Adrenal gland (tissue), 12 donors: ENCODE results near the gene CDH24. TPM values are rescaled to one million over a fixed set of nuclear protein-coding genes. Genes with fewer than 3 reads are reported as not detected.

Source experiments
- DNase-seq, 7 donors: peaks; one replicate each; pipeline ENCODE4 v3.0.0-alpha.2; 2019 to 2020
- H3K27ac ChIP-seq, 5 donors: fragments of 200-600 bp; sonication (generic) in 4 of 5; 1 replicate in 3 of 5; 2 replicates in 2 of 5; pipeline versions ENCODE4 v1.5.1 to v1.8.0; 2016 to 2020; ENCODE audit warnings: mild to moderate bottlenecking in 1 of 5
- H3K27me3 ChIP-seq: fragments of 200-600 bp; 2 replicates; pipeline ENCODE4 v1.8.0; 2021
- H3K36me3 ChIP-seq, 2 donors: fragments of 200-600 bp; replicated peaks in 1 of 2; 1 replicate in 1 of 2; 2 replicates in 1 of 2; pipeline versions ENCODE4 v1.5.1 to v1.8.0; 2018 to 2022
- H3K4me1 ChIP-seq, 2 donors: fragments of 200-600 bp; replicated peaks in 1 of 2; 1 replicate in 1 of 2; 2 replicates in 1 of 2; pipeline versions ENCODE4 v1.5.1 to v1.8.0; 2018 to 2021
- H3K4me3 ChIP-seq, 4 donors: fragments of 200-600 bp; sonication (generic) in 3 of 4; one replicate each; pipeline ENCODE4 v1.5.1; 2016 to 2018
- H3K9me3 ChIP-seq, 3 donors: fragments of 200-600 bp; sonication (generic) in 1 of 3; replicated peaks in 1 of 3; 1 replicate in 2 of 3; 2 replicates in 1 of 3; pipeline versions ENCODE4 v1.5.1 to v1.8.0; 2016 to 2021
- POLR2A ChIP-seq, 2 donors: fragments of 450-650 bp; IDR thresholded peaks; one replicate each; pipeline ENCODE4 v1.6.1; 2017; ENCODE audit warnings: antibody characterized with exemption in 2 of 2, mild to moderate bottlenecking in 2 of 2, moderate library complexity in 1 of 2
- WGBS, 4 donors: extraction: QIAGEN DNeasy Blood & Tissue Kit in 2 of 4; methylation state at CpG; one replicate each; pipeline versions ENCODE4 v1.1.5 to v1.1.7; 2013 to 2017; 5-methylcytosine and 5-hydroxymethylcytosine counted together
- intact Hi-C, 2 donors: fragments of 100-400 bp; cut with DNase I; formaldehyde crosslinking; loops; one replicate each; pipeline versions ENCODE4 v1.14.1 to v1.15.0; 2022 to 2023
- polyA plus RNA-seq, 3 donors: library from polyadenylated mRNA; stranded (reverse); fragments of 200-250 nt in 2 of 3; fragments of 350-450 nt in 1 of 3; fragmentation: Illumina TruSeq in 1 of 3; extraction: RNeasy Lipid Tissue Mini Kit (QIAGEN cat#74804) in 1 of 3; gene quantifications; one replicate each; pipeline ENCODE4 v1.2.3, GENCODE V29; 2013 to 2014
- total RNA-seq, 9 donors: library from RNA; depleted of rRNA in 4 of 9; stranded (reverse); fragments of >200 nt in 4 of 9; fragments of 120-200 nt in 1 of 9; fragmentation: NEBNext Ultra II Directional in 1 of 9; extraction: Animal tissue kit (Norgen Biotek cat#: 25700) in 1 of 9; gene quantifications; one replicate each; pipeline versions ENCODE4 v1.1.0 to v1.2.4, GENCODE V29; 2013 to 2023
- TF ChIP-seq, protein P1 (sequence below), 6 experiments: fragments of 450-650 bp in 4 of 6; fragments of 200-600 bp in 2 of 6; sonication (generic) in 1 of 6; IDR thresholded peaks; 1 replicate in 5 of 6; 2 replicates in 1 of 6; pipeline versions ENCODE4 v1.5.1 to v1.8.0; 2016 to 2021; ENCODE audit warnings: antibody characterized with exemption in 6 of 6, mild to moderate bottlenecking in 2 of 6, moderate library complexity in 1 of 6
- donor health status: healthy with polysubstance abuse.
- donor health status: Bipolar disorder and iron deficiency.
- donor health status: DM: yes; HTN: yes; CAD: no.
- donor health status: DM: no; HTN: no; CAD: no.
- donor health status: DM: no; HTN: no; CAD: no.
- donor health status: DM: yes; HTN: yes; CAD: no.

Gene CDH24
- total and polyA plus RNA-seq, 12 donors, result 1.5 to 29.3 (median 3.5) TPM

DNA sequence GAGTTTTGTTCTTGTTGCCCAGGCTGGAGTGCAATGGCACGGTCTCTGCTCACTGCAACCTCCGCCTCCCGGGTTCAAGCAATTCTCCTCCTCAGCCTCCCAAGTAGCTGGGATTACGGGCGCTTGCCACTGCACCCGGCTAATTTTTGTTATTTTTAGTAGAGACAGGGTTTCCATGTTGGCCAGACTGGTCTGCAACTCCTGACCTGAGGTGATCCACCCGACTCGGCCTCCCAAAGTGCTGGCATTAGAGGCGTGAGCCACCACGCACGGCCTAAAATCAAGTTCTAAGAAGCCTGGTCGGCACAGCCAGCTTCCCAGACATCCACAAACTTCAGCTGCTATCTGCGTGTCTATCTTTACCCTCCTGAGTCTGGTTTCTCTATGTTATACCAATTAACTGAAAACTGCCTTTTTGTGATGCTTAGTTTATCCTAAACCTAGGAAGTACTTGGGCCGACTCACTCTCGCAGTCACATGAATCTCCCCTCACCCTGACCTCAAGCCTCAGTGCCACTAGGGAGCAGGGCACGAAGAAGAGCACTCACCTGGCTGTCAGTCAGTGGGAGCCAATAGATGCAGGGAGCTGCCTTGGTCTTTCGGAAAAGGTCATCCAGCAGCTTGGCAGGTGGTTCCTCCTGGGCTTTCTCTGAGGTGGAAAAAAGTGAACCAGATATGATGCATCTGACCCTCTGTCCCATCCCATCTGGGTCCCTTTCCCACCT lies 3.4 kb upstream of the CDH24 start:
- H3K9me3 ChIP-seq, result no peaks in the 10 kb centered on the region
- no peaks in the 10 kb centered on the region for H3K27me3 ChIP-seq
- no peak overlapping the region for H3K4me3 ChIP-seq
- intact Hi-C loops, result loop anchor here in 1 of 2 donors (5.0 kb wide), 1 partner anchor 42 kb away; the partner anchor contains the start of gene CIROP
- DNase-seq, result no peak
- 84 to 88% (median 86%) methylated on average over 16 to 17 of the region's 17 CpGs for WGBS, 4 donors
- TF ChIP-seq POLR2A (IDR thresholded peaks at IDR 0.05), result no peak
- TF ChIP-seq, protein P1, sequence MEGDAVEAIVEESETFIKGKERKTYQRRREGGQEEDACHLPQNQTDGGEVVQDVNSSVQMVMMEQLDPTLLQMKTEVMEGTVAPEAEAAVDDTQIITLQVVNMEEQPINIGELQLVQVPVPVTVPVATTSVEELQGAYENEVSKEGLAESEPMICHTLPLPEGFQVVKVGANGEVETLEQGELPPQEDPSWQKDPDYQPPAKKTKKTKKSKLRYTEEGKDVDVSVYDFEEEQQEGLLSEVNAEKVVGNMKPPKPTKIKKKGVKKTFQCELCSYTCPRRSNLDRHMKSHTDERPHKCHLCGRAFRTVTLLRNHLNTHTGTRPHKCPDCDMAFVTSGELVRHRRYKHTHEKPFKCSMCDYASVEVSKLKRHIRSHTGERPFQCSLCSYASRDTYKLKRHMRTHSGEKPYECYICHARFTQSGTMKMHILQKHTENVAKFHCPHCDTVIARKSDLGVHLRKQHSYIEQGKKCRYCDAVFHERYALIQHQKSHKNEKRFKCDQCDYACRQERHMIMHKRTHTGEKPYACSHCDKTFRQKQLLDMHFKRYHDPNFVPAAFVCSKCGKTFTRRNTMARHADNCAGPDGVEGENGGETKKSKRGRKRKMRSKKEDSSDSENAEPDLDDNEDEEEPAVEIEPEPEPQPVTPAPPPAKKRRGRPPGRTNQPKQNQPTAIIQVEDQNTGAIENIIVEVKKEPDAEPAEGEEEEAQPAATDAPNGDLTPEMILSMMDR (IDR thresholded peaks at IDR 0.05), result no peak
- peaks cover 0 to 71% of the 10 kb centered on the region in 2 donors for H3K36me3 ChIP-seq
- H3K4me1 ChIP-seq, result peaks cover 12 to 35% of the 10 kb centered on the region in 2 donors
- H3K27ac ChIP-seq, result peak overlapping the region in 3 of 5 donors; percentile 73 to 80 (median 75)

DNA sequence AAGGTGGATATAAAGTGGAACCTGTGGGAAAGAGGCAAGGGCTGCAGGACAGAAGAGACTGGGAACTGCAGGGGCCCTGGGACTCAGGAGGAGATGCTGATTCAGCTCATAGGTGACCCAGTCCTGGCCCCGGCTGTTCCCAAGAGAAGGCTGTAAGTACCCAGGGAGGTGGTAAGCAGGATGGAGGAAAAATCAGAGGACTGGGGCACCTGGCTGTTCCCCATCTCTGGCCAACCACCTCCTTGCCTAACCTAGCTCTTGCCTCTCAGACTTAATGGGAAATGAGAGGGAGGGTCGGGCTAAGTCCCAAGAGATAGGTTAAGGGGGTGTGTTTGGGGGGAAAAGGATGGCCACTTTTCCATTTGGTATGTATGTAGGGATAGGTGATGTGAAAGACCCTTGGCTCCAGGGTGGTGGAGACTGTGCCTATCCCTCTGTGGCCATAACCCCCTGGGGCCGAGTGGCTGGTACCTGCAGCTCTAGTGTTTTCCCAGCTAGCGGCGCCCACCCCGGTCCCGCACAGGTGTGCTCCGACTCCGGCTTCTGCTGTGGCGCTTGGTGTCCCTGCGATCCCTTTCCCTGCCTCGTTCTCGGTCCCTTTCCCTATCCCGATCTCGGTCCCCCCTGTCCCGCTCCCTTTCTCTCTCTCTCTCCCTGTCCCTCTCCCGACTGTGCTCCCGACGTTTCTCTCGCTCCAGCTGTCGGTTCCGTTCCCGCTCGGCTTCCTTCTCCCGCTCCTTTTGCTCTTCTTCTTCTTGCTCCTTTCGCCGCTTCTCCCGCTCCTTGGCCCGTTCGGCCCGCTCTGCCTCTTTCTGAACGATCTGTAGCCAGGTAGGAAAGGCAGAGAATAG lies 1.6 kb upstream of the CDH24 start:
- Histone ChIP-seq H3K27me3 (no peaks in the 10 kb centered on the region), H3K4me1 (peaks cover 12 to 26% of the 10 kb centered on the region in 2 donors), H3K27ac (peak overlapping the region in 1 of 5 donors; percentile 7), H3K9me3 (no peaks in the 10 kb centered on the region), H3K4me3 (no peak overlapping the region), H3K36me3 (peaks cover 0 to 53% of the 10 kb centered on the region in 2 donors)
- intact Hi-C loops, result loop anchor here (5.0 kb wide), 1 partner anchor 72 kb away; no protein-coding TSS in a partner anchor
- WGBS, 4 donors, result 86 to 89% (median 88%) methylated on average over 30 to 32 of the region's 32 CpGs
- no peak for DNase-seq
- TF ChIP-seq, protein P1 (IDR thresholded peaks at IDR 0.05), result no peak
- TF ChIP-seq POLR2A (IDR thresholded peaks at IDR 0.05), result no peak

DNA sequence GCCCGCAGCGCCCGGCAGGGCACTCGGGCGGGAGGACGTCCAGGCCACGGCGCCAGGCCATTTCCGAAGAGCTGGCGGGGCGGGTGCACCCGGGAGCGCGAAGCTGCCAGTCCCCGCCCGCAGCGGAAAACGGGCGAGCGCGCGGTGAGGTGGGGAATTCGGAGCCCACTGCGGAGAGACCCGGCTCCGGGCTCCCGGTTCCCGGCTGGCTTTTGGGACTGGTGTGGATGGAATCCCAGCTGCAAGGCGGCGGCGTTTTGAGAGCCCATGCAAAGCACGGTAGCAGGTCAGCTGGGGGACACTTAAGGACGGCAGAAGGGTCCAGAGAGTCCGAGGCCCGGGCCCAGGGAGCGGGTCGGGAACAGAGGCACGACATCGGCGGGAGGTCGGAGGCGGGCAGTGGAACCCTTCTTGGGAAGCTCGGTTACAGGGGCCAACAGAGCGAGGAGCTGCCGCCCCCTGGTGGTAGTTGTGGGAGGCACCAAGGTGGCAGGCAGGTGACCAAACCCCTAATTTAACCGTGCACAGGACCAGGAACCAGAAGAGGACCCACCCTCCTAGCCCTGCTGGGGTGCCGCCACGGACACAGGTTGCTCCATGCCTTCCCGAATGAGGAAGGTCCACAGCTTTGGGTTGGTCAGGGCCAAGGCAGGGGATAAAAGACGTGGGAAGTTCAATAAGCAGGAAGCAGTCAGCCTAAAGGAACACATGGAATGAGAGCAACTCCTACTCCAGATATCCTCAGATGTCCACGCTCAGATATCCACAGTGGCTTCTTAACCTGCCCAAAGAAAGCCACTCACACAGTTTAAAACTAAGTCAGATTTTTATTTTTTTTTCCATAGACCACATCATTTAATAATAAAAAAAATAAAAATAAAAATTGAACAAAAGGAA lies 685 bp upstream of the CDH24 start:
- TF ChIP-seq POLR2A (IDR thresholded peaks at IDR 0.05), result no peak
- TF ChIP-seq, protein P1 (IDR thresholded peaks at IDR 0.05), result peak; percentile 93 to 97 (median 96)
- H3K4me3 ChIP-seq, result peak overlapping the region in 2 of 4 donors; percentile 54 to 90

More for the DNA sequence above, 685 bp upstream of the CDH24 start:
- Histone ChIP-seq H3K9me3 (no peaks in the 10 kb centered on the region), H3K27ac (peak overlapping the region in 3 of 5 donors; percentile 57 to 77 (median 73)), H3K4me1 (peaks cover 12 to 26% of the 10 kb centered on the region in 2 donors), H3K36me3 (peaks cover 0 to 44% of the 10 kb centered on the region in 2 donors), H3K27me3 (no peaks in the 10 kb centered on the region)
- DNase-seq, result peak; percentile 81 to 94 (median 90)
- WGBS, 4 donors, result 0 to 3% (median 1%) methylated on average over 6 to 51 of the region's 51 CpGs
- intact Hi-C loops, result loop anchor here (5.0 kb wide), 1 partner anchor 71 kb away; no protein-coding TSS in a partner anchor
